H1 (cell line): ENCODE measurements around the gene ADM. TPM values are rescaled to one million over a fixed set of nuclear protein-coding genes. Genes with fewer than 3 reads are reported as not detected.

Experiments used
- ATF3 ChIP-seq: IDR thresholded peaks from 2 replicates; pipeline ENCODE4 v1.6.1; 2011; ENCODE audit warnings: low read depth, mild to moderate bottlenecking, low read length; ENCODE audit not compliant: insufficient read depth
- CTCF ChIP-seq, 3 experiments: IDR thresholded peaks; 1 replicate in 2 of 3; 2 replicates in 1 of 3; pipeline versions ENCODE4 v1.5.1 to v1.6.1; 2011; ENCODE audit warnings: low read length in 3 of 3, mild to moderate bottlenecking in 3 of 3, inconsistent platforms in 2 of 3, low read depth in 1 of 3, moderate library complexity in 1 of 3; ENCODE audit not compliant: insufficient read depth in 1 of 3; ENCODE audit errors: control extremely low read depth in 1 of 3
- polyA plus RNA-seq, 7 experiments: library from polyadenylated mRNA; depleted of rRNA in 3 of 7; stranded (reverse) in 5 of 7; unstranded in 2 of 7; fragments of >200 nt in 5 of 7; fragments of 200-250 nt in 2 of 7; gene quantifications; 1 replicate in 5 of 7; 2 replicates in 1 of 7; 4 replicates in 1 of 7; pipeline versions ENCODE4 v1.2.1 to v1.2.3, GENCODE V29; 2011 to 2013; ENCODE audit warnings: missing spikeins in 2 of 7, mixed read lengths in 2 of 7
- total RNA-seq: library from RNA; stranded (reverse); fragmentation: NEBNext Ultra II Directional; extraction: Animal tissue kit (Norgen Biotek cat#: 25700); gene quantifications from 2 replicates; pipeline ENCODE4 v1.2.1, GENCODE V29; 2021

The ADM gene
- total and polyA plus RNA-seq, 2 of the 8 experiments (the other 6 are each of a cell fraction or from before 2014, with no cell fraction given): 94.1 to 95.6 TPM

GRCh38 chr11:10325277-10326011 is 20.6 kb downstream of the ADM start (continued):
- TF ChIP-seq ATF3 (no peak), CTCF (IDR thresholded peaks at IDR 0.05; ENCODE audit: control extremely low read depth in 1 of 3, insufficient read depth in 1 of 3, low read depth in 1 of 3, low read length in 3 of 3) (no peak)
